SK-N-SH treated with all-trans-retinoic acid at 6 μM for 48 hours (cell line): ENCODE results near the gene FAM241B.

ENCODE experiments used
- ARNTL ChIP-seq: fragments of 450-650 bp; formaldehyde crosslinking; IDR thresholded peaks from 2 replicates; pipeline ENCODE4 v1.5.0; 2020; ENCODE audit warnings: low read depth, mild to moderate bottlenecking, moderate library complexity, borderline replicate concordance
- BACH2 ChIP-seq: fragments of 250-450 bp; sonication (Bioruptor Pico); IDR thresholded peaks from 2 replicates; pipeline ENCODE4 v1.9.0; 2021; ENCODE audit warnings: mild to moderate bottlenecking, borderline replicate concordance
- ZC3H10 ChIP-seq: fragments of 250-450 bp; sonication (Bioruptor Pico); IDR thresholded peaks from 2 replicates; pipeline ENCODE4 v1.5.1; 2021; ENCODE audit warnings: mild to moderate bottlenecking, moderate library complexity
- ZFP30 ChIP-seq: fragments of 450-650 bp; formaldehyde crosslinking; IDR thresholded peaks from 2 replicates; pipeline ENCODE4 v1.5.0; 2022; ENCODE audit warnings: mild to moderate bottlenecking, moderate library complexity
- TF ChIP-seq, protein P1 (sequence below): fragments of 250-450 bp; sonication (Bioruptor Pico); IDR thresholded peaks from 2 replicates; pipeline ENCODE4 v1.5.1; 2020; ENCODE audit warnings: low read depth, mild to moderate bottlenecking, moderate library complexity

DNA sequence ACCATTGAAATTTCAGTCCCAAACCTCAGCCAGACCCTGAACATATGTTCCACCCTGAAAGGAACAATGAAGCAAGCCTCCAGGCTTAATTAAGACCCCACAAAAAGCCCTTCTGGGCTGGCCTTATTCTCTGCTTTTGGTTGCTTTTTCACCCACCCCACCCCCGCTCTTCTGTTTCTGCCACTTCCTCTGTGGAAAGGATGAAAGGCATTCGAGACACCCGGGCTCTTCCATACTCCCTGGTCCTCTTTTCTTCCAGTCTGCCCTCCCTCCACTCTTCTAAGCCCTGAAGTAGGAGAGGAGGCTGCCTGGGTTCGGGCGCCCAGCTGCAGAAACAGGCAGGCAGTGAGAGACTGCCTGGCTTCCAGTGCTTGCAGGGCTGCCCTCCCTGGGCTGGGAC is 9.4 kb upstream of the FAM241B start:
- no peak for TF ChIP-seq ZFP30 (CRISPR knock-in tag)
- no peak for TF ChIP-seq ZC3H10 (CRISPR knock-in tag)
- TF ChIP-seq, protein P1, sequence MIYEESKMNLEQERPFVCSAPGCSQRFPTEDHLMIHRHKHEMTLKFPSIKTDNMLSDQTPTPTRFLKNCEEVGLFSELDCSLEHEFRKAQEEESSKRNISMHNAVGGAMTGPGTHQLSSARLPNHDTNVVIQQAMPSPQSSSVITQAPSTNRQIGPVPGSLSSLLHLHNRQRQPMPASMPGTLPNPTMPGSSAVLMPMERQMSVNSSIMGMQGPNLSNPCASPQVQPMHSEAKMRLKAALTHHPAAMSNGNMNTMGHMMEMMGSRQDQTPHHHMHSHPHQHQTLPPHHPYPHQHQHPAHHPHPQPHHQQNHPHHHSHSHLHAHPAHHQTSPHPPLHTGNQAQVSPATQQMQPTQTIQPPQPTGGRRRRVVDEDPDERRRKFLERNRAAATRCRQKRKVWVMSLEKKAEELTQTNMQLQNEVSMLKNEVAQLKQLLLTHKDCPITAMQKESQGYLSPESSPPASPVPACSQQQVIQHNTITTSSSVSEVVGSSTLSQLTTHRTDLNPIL (CRISPR knock-in tag): no peak
- TF ChIP-seq ARNTL: no peak
- no peak for TF ChIP-seq BACH2 (CRISPR knock-in tag)
